ENCODE measurements around the gene CD68.

The CD68 gene

GRCh38 chr17:7582396-7583252 lies 3.2 kb downstream of the CD68 start:
- H3K79me2 ChIP-seq (ENCODE audit: control insufficient read depth, insufficient read depth, low read length, unreplicated experiment) = peaks cover 40% of the 10 kb centered on the region
- peaks cover 6% of the 10 kb centered on the region for H3K36me3 ChIP-seq (ENCODE audit: insufficient read depth, low read length)
- no peaks in the 10 kb centered on the region for H3K27me3 ChIP-seq (ENCODE audit: insufficient read depth, low read length)
- peak overlapping the region; percentile 77 for H3K4me3 ChIP-seq (ENCODE audit: low read depth, low read length)
- peak overlapping the region; percentile 89 for H3K27ac ChIP-seq (ENCODE audit: low read depth, low read length)
- peak overlapping the region; percentile 41 for H2AFZ ChIP-seq (ENCODE audit: low read length, unreplicated experiment)
- H3K4me1 ChIP-seq (ENCODE audit: control insufficient read depth, insufficient read depth, low read length, unreplicated experiment) = peaks cover 56% of the 10 kb centered on the region

GRCh38 chr17:7583253-7584109 lies 4.0 kb downstream of the CD68 start, which contains the start of gene MPDU1:
Gene MPDU1, plus strand, starts transcription at chr17:7583852. Its CDS starts 11 bp downstream, at chr17:7583863.
- Histone ChIP-seq H3K36me3 (ENCODE audit: insufficient read depth, low read length) (no peaks in the 10 kb centered on the region), H2AFZ (ENCODE audit: low read length, unreplicated experiment) (peak within 1 kb of the TSS; percentile 70), H3K4me3 (ENCODE audit: low read depth, low read length) (peak within 1 kb of the TSS; percentile 77), H3K27ac (ENCODE audit: low read depth, low read length) (peak within 1 kb of the TSS; percentile 89), H3K4me1 (ENCODE audit: control insufficient read depth, insufficient read depth, low read length, unreplicated experiment) (peaks cover 61% of the 10 kb centered on the region), H3K27me3 (ENCODE audit: insufficient read depth, low read length) (no peaks in the 10 kb centered on the region), H3K79me2 (ENCODE audit: control insufficient read depth, insufficient read depth, low read length, unreplicated experiment) (peaks cover 38% of the 10 kb centered on the region)

- no peak overlapping the region for H2AFZ ChIP-seq (ENCODE audit: low read length, unreplicated experiment)
- no peaks in the 10 kb centered on the region for H3K27me3 ChIP-seq (ENCODE audit: insufficient read depth, low read length)
- peaks cover 34% of the 10 kb centered on the region for H3K79me2 ChIP-seq (ENCODE audit: control insufficient read depth, insufficient read depth, low read length, unreplicated experiment)
- 0 out of 2 replicates have a peak, but pooled peaks cover 3% of the 10 kb centered on the region for H3K36me3 ChIP-seq (ENCODE audit: insufficient read depth, low read length)
- H3K4me3 ChIP-seq (ENCODE audit: low read depth, low read length) = no peak overlapping the region
- H3K27ac ChIP-seq (ENCODE audit: low read depth, low read length) = peak overlapping the region; percentile 30
- H3K4me1 ChIP-seq (ENCODE audit: control insufficient read depth, insufficient read depth, low read length, unreplicated experiment) = peaks cover 59% of the 10 kb centered on the region
Measured at GRCh38 chr17:7586673-7587419, 7.4 kb downstream of the CD68 start.

GRCh38 chr17:7587420-7588151 lies 8.1 kb downstream of the CD68 start:
- Histone ChIP-seq H3K27me3 (ENCODE audit: insufficient read depth, low read length) (no peaks in the 10 kb centered on the region), H3K27ac (ENCODE audit: low read depth, low read length) (peak overlapping the region; percentile 65), H2AFZ (ENCODE audit: low read length, unreplicated experiment) (no peak overlapping the region), H3K36me3 (ENCODE audit: insufficient read depth, low read length) (0 out of 2 replicates have a peak, but pooled peaks cover 3% of the 10 kb centered on the region), H3K79me2 (ENCODE audit: control insufficient read depth, insufficient read depth, low read length, unreplicated experiment) (peaks cover 33% of the 10 kb centered on the region), H3K4me3 (ENCODE audit: low read depth, low read length) (peak overlapping the region; percentile 4; the same call in 1 of the 2 replicates), H3K4me1 (ENCODE audit: control insufficient read depth, insufficient read depth, low read length, unreplicated experiment) (peaks cover 52% of the 10 kb centered on the region)

DNA sequence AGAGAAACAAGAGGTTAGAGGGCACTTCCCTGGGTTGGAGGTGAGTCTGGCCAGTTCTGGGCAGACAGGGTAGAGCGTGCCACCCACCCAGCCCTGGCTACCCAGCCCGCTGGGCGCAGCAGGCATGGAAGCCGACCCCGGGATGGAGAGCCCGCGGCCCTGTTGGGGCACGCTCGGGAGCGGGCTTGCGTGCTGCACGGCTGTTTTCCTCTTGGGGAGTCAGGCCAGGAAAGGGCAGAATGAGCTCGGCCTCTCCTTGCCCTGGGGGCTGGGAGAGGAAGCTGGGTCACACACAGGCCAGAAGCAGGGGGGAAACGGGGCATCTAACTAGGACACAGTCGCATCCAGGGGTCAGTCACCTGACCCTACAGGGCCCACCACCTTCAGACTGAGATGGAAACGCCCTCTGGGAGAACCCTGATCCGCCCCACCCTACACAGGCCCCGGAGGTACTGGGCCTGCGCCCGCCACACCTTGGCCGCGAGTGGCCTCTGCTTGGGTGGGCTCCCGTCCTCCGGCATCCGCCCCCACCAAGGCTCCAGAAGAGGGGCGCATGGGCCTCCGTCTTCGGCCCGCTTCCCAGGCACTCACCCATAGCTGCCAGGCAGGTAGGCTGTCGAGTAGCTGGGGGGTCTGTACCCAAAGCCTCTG lies 9.2 kb downstream of the CD68 start:
- no peak overlapping the region for H3K4me3 ChIP-seq (ENCODE audit: low read depth, low read length)
- H3K27ac ChIP-seq (ENCODE audit: low read depth, low read length) = peak overlapping the region; percentile 65; the same call in 1 of the 2 replicates

GRCh38 chr17:7589204-7589868 lies 9.9 kb downstream of the CD68 start:
- H3K27me3 ChIP-seq (ENCODE audit: insufficient read depth, low read length) = no peaks in the 10 kb centered on the region
- H3K36me3 ChIP-seq (ENCODE audit: insufficient read depth, low read length) = peaks cover 3% of the 10 kb centered on the region; the same call in 1 of the 2 replicates
- H3K4me3 ChIP-seq (ENCODE audit: low read depth, low read length) = no peak overlapping the region
- peaks cover 24% of the 10 kb centered on the region for H3K79me2 ChIP-seq (ENCODE audit: control insufficient read depth, insufficient read depth, low read length, unreplicated experiment)
- peaks cover 44% of the 10 kb centered on the region for H3K4me1 ChIP-seq (ENCODE audit: control insufficient read depth, insufficient read depth, low read length, unreplicated experiment)
- H3K27ac ChIP-seq (ENCODE audit: low read depth, low read length) = no peak overlapping the region
- H2AFZ ChIP-seq (ENCODE audit: low read length, unreplicated experiment) = no peak overlapping the region

More for the DNA sequence above, 9.2 kb downstream of the CD68 start:
- no peaks in the 10 kb centered on the region for H3K27me3 ChIP-seq (ENCODE audit: insufficient read depth, low read length)
- peaks cover 44% of the 10 kb centered on the region for H3K4me1 ChIP-seq (ENCODE audit: control insufficient read depth, insufficient read depth, low read length, unreplicated experiment)
- peaks cover 3% of the 10 kb centered on the region; the same call in 1 of the 2 replicates for H3K36me3 ChIP-seq (ENCODE audit: insufficient read depth, low read length)
- H2AFZ ChIP-seq (ENCODE audit: low read length, unreplicated experiment) = no peak overlapping the region
- H3K79me2 ChIP-seq (ENCODE audit: control insufficient read depth, insufficient read depth, low read length, unreplicated experiment) = peaks cover 27% of the 10 kb centered on the region

GRCh38 chr17:7589891-7590691 lies 10.7 kb downstream of the CD68 start, which contains the start of gene SOX15:
Gene SOX15, minus strand, starts transcription at chr17:7590094. Its CDS starts 418 bp downstream, at chr17:7589676.
- Histone ChIP-seq H3K4me3 (ENCODE audit: low read depth, low read length) (no peak within 1 kb of the TSS), H2AFZ (ENCODE audit: low read length, unreplicated experiment) (no peak within 1 kb of the TSS), H3K27me3 (ENCODE audit: insufficient read depth, low read length) (no peaks in the 10 kb centered on the region), H3K36me3 (ENCODE audit: insufficient read depth, low read length) (peaks cover 3% of the 10 kb centered on the region; the same call in 1 of the 2 replicates), H3K79me2 (ENCODE audit: control insufficient read depth, insufficient read depth, low read length, unreplicated experiment) (peaks cover 17% of the 10 kb centered on the region), H3K4me1 (ENCODE audit: control insufficient read depth, insufficient read depth, low read length, unreplicated experiment) (peaks cover 44% of the 10 kb centered on the region), H3K27ac (ENCODE audit: low read depth, low read length) (peak within 1 kb of the TSS; percentile 53)

GRCh38 chr17:7590743-7591142 lies 11.3 kb downstream of the CD68 start:
- Histone ChIP-seq H2AFZ (ENCODE audit: low read length, unreplicated experiment) (no peak overlapping the region), H3K27me3 (ENCODE audit: insufficient read depth, low read length) (no peaks in the 10 kb centered on the region), H3K4me1 (ENCODE audit: control insufficient read depth, insufficient read depth, low read length, unreplicated experiment) (peaks cover 42% of the 10 kb centered on the region), H3K4me3 (ENCODE audit: low read depth, low read length) (no peak overlapping the region), H3K27ac (ENCODE audit: low read depth, low read length) (peak overlapping the region; percentile 53), H3K79me2 (ENCODE audit: control insufficient read depth, insufficient read depth, low read length, unreplicated experiment) (peaks cover 11% of the 10 kb centered on the region), H3K36me3 (ENCODE audit: insufficient read depth, low read length) (peaks cover 3% of the 10 kb centered on the region; the same call in 1 of the 2 replicates)

Data from ACC112 (cell line).